HepG2 (cell line): ENCODE measurements around the gene EBPL. TPM values are rescaled to one million over a fixed set of nuclear protein-coding genes. Genes with fewer than 3 reads are reported as not detected.
A peak's percentile ranks its signal among the peaks of the same experiment; 100 is the strongest.

Experiments
- ATF1 ChIP-seq: IDR thresholded peaks from 2 replicates; pipeline ENCODE4 v1.6.1; 2016; ENCODE audit warnings: mild to moderate bottlenecking, control low read depth
- ATF7-NPFF ChIP-seq: sonication (generic); formaldehyde crosslinking; IDR thresholded peaks from 2 replicates; pipeline ENCODE4 v1.8.1; 2023; ENCODE audit warnings: mild to moderate bottlenecking, low read depth, missing genetic modification reagents, moderate library complexity
- FOXA1 ChIP-seq, 2 experiments: fragments of 450-650 bp in 1 of 2; sonication (generic) in 1 of 2; formaldehyde crosslinking in 1 of 2; IDR thresholded peaks; 2 replicates each; pipeline versions ENCODE4 v1.4.0 to v1.6.1; 2016 to 2020; ENCODE audit warnings: missing genetic modification reagents in 1 of 2
- FOXO1 ChIP-seq: sonication (generic); formaldehyde crosslinking; IDR thresholded peaks from 2 replicates; pipeline ENCODE4 v1.4.0; 2020; ENCODE audit warnings: missing genetic modification reagents
- FOXP1 ChIP-seq, 2 experiments: fragments of 450-650 bp in 1 of 2; IDR thresholded peaks; 2 replicates each; pipeline ENCODE4 v1.6.1; 2017 to 2018; ENCODE audit warnings: antibody characterized with exemption in 1 of 2
- GATAD2A ChIP-seq: IDR thresholded peaks from 2 replicates; pipeline ENCODE4 v1.6.1; 2016
- HMG20B ChIP-seq: conservative IDR thresholded peaks from 2 replicates; pipeline ENCODE4 v1.6.1; 2016; ENCODE audit warnings: missing genetic modification reagents, missing compliant biosample characterization
- HOXA5 ChIP-seq: sonication (generic); formaldehyde crosslinking; IDR thresholded peaks from 2 replicates; pipeline ENCODE4 v1.4.0; 2020; ENCODE audit warnings: missing genetic modification reagents
- HOXD1 ChIP-seq: sonication (generic); formaldehyde crosslinking; IDR thresholded peaks from 2 replicates; pipeline ENCODE4 v1.5.0; 2020; ENCODE audit warnings: missing genetic modification reagents
- NAIF1 ChIP-seq: sonication (generic); formaldehyde crosslinking; IDR thresholded peaks from 2 replicates; pipeline ENCODE4 v1.5.0; 2020; ENCODE audit warnings: mild to moderate bottlenecking, missing genetic modification reagents, borderline replicate concordance
- PITX1 ChIP-seq: sonication (generic); formaldehyde crosslinking; IDR thresholded peaks from 2 replicates; pipeline ENCODE4 v1.5.1; 2020; ENCODE audit warnings: mild to moderate bottlenecking, missing genetic modification reagents
- RARA ChIP-seq: IDR thresholded peaks from 2 replicates; pipeline ENCODE4 v1.6.1; 2016; ENCODE audit warnings: missing genetic modification reagents, missing compliant biosample characterization
- SMAD9 ChIP-seq: sonication (generic); formaldehyde crosslinking; IDR thresholded peaks from 2 replicates; pipeline ENCODE4 v1.5.1; 2020; ENCODE audit warnings: mild to moderate bottlenecking, missing genetic modification reagents
- TBX2 ChIP-seq: sonication (generic); formaldehyde crosslinking; IDR thresholded peaks from 2 replicates; pipeline ENCODE4 v1.5.0; 2020; ENCODE audit warnings: missing genetic modification reagents, mild to moderate bottlenecking, borderline replicate concordance
- ZNF292 ChIP-seq: sonication (generic); formaldehyde crosslinking; IDR thresholded peaks from 2 replicates; pipeline ENCODE4 v1.8.1; 2022; ENCODE audit warnings: mild to moderate bottlenecking, low read depth, missing genetic modification reagents, borderline replicate concordance
- ZNF296 ChIP-seq: sonication (generic); formaldehyde crosslinking; conservative IDR thresholded peaks from 2 replicates; pipeline ENCODE4 v1.5.0; 2020; ENCODE audit warnings: mild to moderate bottlenecking, missing genetic modification reagents
- ZNF446 ChIP-seq: sonication (generic); formaldehyde crosslinking; IDR thresholded peaks from 2 replicates; pipeline ENCODE4 v1.5.0; 2020; ENCODE audit warnings: mild to moderate bottlenecking, missing genetic modification reagents
- ZNF513 ChIP-seq: sonication (generic); formaldehyde crosslinking; conservative IDR thresholded peaks from 2 replicates; pipeline ENCODE4 v1.5.0; 2020; ENCODE audit warnings: missing genetic modification reagents
- ZNF639 ChIP-seq: conservative IDR thresholded peaks from 2 replicates; pipeline ENCODE4 v1.6.1; 2018; ENCODE audit warnings: missing genetic modification reagents
- polyA plus RNA-seq, 8 experiments: library from polyadenylated mRNA; depleted of rRNA in 3 of 8; stranded (reverse) in 7 of 8; unstranded in 1 of 8; fragments of >200 nt; fragmentation: Illumina TruSeq in 4 of 8; extraction: Trizol in 4 of 8; gene quantifications; 2 replicates each; pipeline versions ENCODE4 v1.2.1 to v1.2.3, GENCODE V29; 2011 to 2016; ENCODE audit warnings: low read depth in 4 of 8, missing spikeins in 1 of 8, mixed read lengths in 1 of 8; ENCODE audit not compliant: insufficient read depth in 1 of 8
- total RNA-seq, 5 experiments: library from RNA; depleted of rRNA; stranded (reverse); fragments of >200 nt; fragmentation: Illumina TruSeq; extraction: Trizol; gene quantifications; 2 replicates each; pipeline ENCODE4 v1.2.3, GENCODE V29; 2016; ENCODE audit warnings: low read depth in 1 of 5
- TF ChIP-seq, protein P1 (sequence below): sonication (generic); formaldehyde crosslinking; IDR thresholded peaks from 2 replicates; pipeline ENCODE4 v1.4.0; 2020; ENCODE audit warnings: mild to moderate bottlenecking, missing genetic modification reagents

EBPL gene
- total and polyA plus RNA-seq, 2 of the 13 experiments (the other 11 are each of a cell fraction or from before 2014, with no cell fraction given), result 96.5 to 152 TPM

- TF ChIP-seq SMAD9 (CRISPR knock-in tag), result no peak
- 0 out of 2 replicates have a peak, but pooled peaks have one; percentile 21 for TF ChIP-seq ZNF292
- TF ChIP-seq FOXP1 (IDR thresholded peaks at IDR 0.05), result no peak
- peak; percentile 96 for TF ChIP-seq FOXP1 (CRISPR knock-in tag; IDR thresholded peaks at IDR 0.05)
- no peak for TF ChIP-seq ZNF296
- peak; percentile 60; the same call in 1 of the 2 replicates for TF ChIP-seq FOXO1
- TF ChIP-seq, protein P1, sequence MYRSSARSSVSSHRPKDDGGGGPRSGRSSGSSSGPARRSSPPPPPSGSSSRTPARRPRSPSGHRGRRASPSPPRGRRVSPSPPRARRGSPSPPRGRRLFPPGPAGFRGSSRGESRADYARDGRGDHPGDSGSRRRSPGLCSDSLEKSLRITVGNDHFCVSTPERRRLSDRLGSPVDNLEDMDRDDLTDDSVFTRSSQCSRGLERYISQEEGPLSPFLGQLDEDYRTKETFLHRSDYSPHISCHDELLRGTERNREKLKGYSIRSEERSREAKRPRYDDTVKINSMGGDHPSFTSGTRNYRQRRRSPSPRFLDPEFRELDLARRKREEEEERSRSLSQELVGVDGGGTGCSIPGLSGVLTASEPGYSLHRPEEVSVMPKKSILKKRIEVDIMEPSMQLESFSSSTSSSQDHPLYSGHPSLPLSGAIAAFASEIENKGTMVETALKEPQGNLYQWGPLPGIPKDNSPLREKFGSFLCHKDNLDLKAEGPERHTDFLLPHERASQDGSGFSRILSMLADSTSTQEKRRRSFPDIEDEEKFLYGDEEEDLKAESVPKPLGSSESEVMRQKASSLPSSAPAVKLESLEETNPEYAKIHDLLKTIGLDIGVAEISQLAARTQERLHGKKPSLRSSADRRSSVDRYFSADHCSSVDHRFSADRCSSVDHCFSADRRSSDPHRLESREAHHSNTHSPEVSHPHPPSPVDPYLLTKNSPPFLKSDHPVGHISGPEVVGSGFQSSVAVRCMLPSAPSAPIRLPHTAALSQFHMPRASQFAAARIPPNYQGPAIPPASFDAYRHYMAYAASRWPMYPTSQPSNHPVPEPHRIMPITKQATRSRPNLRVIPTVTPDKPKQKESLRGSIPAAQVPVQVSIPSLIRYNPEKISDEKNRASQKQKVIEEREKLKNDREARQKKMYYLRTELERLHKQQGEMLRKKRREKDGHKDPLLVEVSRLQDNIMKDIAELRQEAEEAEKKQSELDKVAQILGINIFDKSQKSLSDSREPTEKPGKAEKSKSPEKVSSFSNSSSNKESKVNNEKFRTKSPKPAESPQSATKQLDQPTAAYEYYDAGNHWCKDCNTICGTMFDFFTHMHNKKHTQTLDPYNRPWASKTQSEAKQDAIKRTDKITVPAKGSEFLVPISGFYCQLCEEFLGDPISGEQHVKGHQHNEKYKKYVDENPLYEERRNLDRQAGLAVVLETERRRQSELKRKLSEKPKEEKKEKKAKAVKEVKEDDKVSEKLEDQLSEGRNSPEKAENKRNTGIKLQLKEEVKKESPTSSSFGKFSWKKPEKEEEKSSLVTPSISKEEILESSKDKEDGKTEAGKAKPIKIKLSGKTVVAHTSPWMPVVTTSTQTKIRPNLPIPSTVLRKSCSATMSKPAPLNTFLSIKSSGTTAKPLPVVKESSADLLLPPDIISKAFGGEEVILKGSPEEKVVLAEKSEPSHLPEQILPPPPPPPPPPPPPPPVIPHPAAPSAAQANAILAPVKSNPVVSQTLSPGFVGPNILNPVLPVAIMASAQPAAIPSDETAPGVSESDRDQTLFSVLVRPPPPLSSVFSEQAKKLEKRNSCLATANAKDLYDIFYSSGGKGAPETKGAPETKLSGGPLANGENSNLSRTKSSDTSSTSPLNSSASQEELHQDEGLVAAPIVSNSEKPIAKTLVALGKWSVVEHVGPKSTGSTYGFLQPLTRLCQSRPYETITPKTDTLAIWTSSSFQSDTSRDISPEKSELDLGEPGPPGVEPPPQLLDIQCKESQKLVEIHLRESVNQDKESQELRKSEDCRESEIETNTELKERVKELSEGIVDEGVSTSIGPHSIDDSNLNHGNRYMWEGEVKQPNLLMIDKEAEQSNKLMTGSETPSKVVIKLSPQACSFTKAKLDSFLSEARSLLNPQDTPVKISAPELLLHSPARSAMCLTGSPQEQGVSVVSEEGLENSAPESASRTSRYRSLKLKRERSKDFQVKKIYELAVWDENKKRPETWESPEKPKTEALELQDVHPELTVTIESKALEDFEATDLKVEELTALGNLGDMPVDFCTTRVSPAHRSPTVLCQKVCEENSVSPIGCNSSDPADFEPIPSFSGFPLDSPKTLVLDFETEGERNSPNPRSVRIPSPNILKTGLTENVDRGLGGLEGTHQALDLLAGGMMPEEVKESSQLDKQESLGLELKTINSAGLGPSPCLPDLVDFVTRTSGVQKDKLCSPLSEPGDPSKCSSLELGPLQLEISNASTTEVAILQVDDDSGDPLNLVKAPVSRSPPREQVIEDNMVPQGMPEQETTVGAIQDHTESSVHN (CRISPR knock-in tag), result no peak
- TF ChIP-seq ATF1, result 0 out of 2 replicates have a peak, but pooled peaks have one; percentile 18
- TF ChIP-seq GATAD2A (CRISPR knock-in tag), result peak; percentile 85
- peak; percentile 90; the same call in 1 of the 2 replicates for TF ChIP-seq HMG20B (CRISPR knock-in tag)
- TF ChIP-seq HOXA5, result peak; percentile 96
- no peak for TF ChIP-seq NAIF1
- TF ChIP-seq ZNF446 (CRISPR knock-in tag), result no peak
- TF ChIP-seq ZNF639, result no peak
- TF ChIP-seq RARA (CRISPR knock-in tag), result peak; percentile 54
- TF ChIP-seq TBX2 (CRISPR knock-in tag), result peak; percentile 95
- no peak for TF ChIP-seq ZNF513 (CRISPR knock-in tag)
- no peak for TF ChIP-seq FOXA1 (IDR thresholded peaks at IDR 0.05)
- TF ChIP-seq FOXA1 (CRISPR knock-in tag; IDR thresholded peaks at IDR 0.05), result peak; percentile 72
- TF ChIP-seq ATF7-NPFF (CRISPR knock-in tag), result no peak
- peak; percentile 85 for TF ChIP-seq PITX1 (CRISPR knock-in tag)
- peak; percentile 100 for TF ChIP-seq HOXD1
These were observed 48.4 kb upstream of the EBPL start (continued) for GRCh38 chr13:49739498-49740187.
